Glutamatergic neuron (in vitro differentiated cells): ENCODE measurements around the gene BCAM. TPM values are rescaled to one million over a fixed set of nuclear protein-coding genes. Genes with fewer than 3 reads are reported as not detected.
"Not testable (repeated sequence)": the region's sequence is repeated elsewhere in the genome, so short reads cannot be mapped to it uniquely, and the experiment has no call there.

Experiments
- DNase-seq: peaks from one replicate; pipeline ENCODE4 v3.0.0; 2022
- H3K27ac Mint-ChIP-seq: one replicate; pipeline ENCODE4 v1.8.0; 2020; ENCODE audit warnings: mild to moderate bottlenecking, mixed read lengths, inconsistent platforms; ENCODE audit not compliant: unreplicated experiment
- H3K27me3 Mint-ChIP-seq: one replicate; pipeline ENCODE4 v1.8.0; 2020; ENCODE audit warnings: mild to moderate bottlenecking, moderate library complexity, mixed read lengths, inconsistent platforms; ENCODE audit not compliant: unreplicated experiment
- H3K36me3 Mint-ChIP-seq: one replicate; pipeline ENCODE4 v1.8.0; 2020; ENCODE audit warnings: mild to moderate bottlenecking, mixed read lengths, inconsistent platforms; ENCODE audit not compliant: unreplicated experiment
- H3K4me1 Mint-ChIP-seq: one replicate; pipeline ENCODE4 v1.8.0; 2020; ENCODE audit warnings: mild to moderate bottlenecking, low read depth, mixed read lengths, inconsistent platforms; ENCODE audit not compliant: unreplicated experiment
- H3K4me3 Mint-ChIP-seq: one replicate; pipeline ENCODE4 v1.8.0; 2020; ENCODE audit warnings: mild to moderate bottlenecking, mixed read lengths, inconsistent platforms; ENCODE audit not compliant: unreplicated experiment
- H3K9me3 Mint-ChIP-seq: one replicate; pipeline ENCODE4 v1.8.0; 2020; ENCODE audit warnings: mild to moderate bottlenecking, moderate library complexity, mixed read lengths, inconsistent platforms; ENCODE audit not compliant: unreplicated experiment
- CTCF ChIP-seq: fragments of 200-600 bp; sonication (generic); IDR thresholded peaks from one replicate; pipeline ENCODE4 v1.5.0; 2021; ENCODE audit not compliant: partially characterized antibody, unreplicated experiment
- total RNA-seq: library from RNA; stranded (reverse); fragmentation: NEBNext Ultra II Directional; extraction: Animal tissue kit (Norgen Biotek cat#: 25700); gene quantifications from one replicate; pipeline ENCODE4 v1.2.1, GENCODE V29; 2021; ENCODE audit not compliant: unreplicated experiment

BCAM gene
- total RNA-seq, 1 donor from 2014 or later = 47.1 TPM

DNA sequence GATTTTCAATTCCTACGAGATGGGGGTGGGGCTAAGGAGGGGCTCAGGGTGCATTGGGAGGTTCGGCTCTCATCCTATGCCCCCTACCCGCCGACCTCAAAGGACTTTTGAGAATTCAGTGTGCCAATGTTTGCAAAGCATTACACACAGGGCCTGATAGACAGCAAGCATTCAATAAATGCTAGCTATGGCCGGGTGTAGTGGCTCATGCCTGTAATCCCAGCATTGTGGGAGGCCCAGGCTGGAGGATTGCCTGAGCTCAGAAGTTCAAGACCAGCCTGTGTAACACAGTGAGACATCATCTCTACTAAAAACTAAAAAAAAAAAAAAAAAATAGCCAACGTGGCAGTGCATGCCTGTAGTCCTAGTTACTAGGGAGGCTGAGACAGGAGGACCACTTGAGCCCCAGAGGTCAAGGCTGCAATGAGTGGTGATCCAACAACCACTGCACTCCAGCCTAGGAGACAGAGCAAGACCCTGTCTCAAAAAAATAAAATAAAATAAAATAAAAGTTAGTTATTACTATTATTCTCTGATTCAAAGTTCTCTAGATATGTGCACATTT, 33.1 kb upstream of the BCAM start:
- H3K9me3 Mint-ChIP-seq = no peaks in the 10 kb centered on the region
- H3K4me3 Mint-ChIP-seq = no peak overlapping the region
- no peak for TF ChIP-seq CTCF
- no peak for DNase-seq
- H3K27ac Mint-ChIP-seq = no peak overlapping the region
- no peaks in the 10 kb centered on the region for H3K4me1 Mint-ChIP-seq
- H3K27me3 Mint-ChIP-seq = peaks cover 3% of the 10 kb centered on the region
- H3K36me3 Mint-ChIP-seq = no peaks in the 10 kb centered on the region

GRCh38 chr19:44776402-44777096, 32.4 kb upstream of the BCAM start:
- Mint-ChIP-seq H3K27me3 (peaks cover 3% of the 10 kb centered on the region), H3K9me3 (no peaks in the 10 kb centered on the region), H3K4me1 (no peaks in the 10 kb centered on the region), H3K36me3 (no peaks in the 10 kb centered on the region), H3K27ac (no peak overlapping the region), H3K4me3 (no peak overlapping the region)
- no peak for DNase-seq
- no peak for TF ChIP-seq CTCF

- TF ChIP-seq CTCF = no peak
- H3K36me3 Mint-ChIP-seq = no peaks in the 10 kb centered on the region
- no peak within 1 kb of the TSS for H3K27ac Mint-ChIP-seq
- peaks cover 1% of the 10 kb centered on the region for H3K9me3 Mint-ChIP-seq
- DNase-seq = no peak
- no peak within 1 kb of the TSS for H3K4me3 Mint-ChIP-seq
- no peaks in the 10 kb centered on the region for H3K4me1 Mint-ChIP-seq
- peaks cover 6% of the 10 kb centered on the region for H3K27me3 Mint-ChIP-seq
Observed at GRCh38 chr19:44777715-44778347, 31.1 kb upstream of the BCAM start, which contains the start of gene CBLC. TSS of gene CBLC (plus strand) at chr19:44777890. CDS start at chr19:44777932, 42 bp downstream.

GRCh38 chr19:44779150-44779549, 29.8 kb upstream of the BCAM start:
- Mint-ChIP-seq H3K9me3 (peaks cover 1% of the 10 kb centered on the region), H3K27ac (no peak overlapping the region), H3K4me1 (peaks cover under 1% of the 10 kb centered on the region), H3K27me3 (peaks cover 3% of the 10 kb centered on the region), H3K36me3 (no peaks in the 10 kb centered on the region), H3K4me3 (no peak overlapping the region)
- DNase-seq = no peak
- no peak for TF ChIP-seq CTCF

- DNase-seq, H3K27me3 Mint-ChIP-seq, H3K36me3 Mint-ChIP-seq, H3K27ac Mint-ChIP-seq, H3K4me1 Mint-ChIP-seq, H3K9me3 Mint-ChIP-seq, H3K4me3 Mint-ChIP-seq: not testable (repeated sequence)
Observed at GRCh38 chr19:44781694-44782093, 27.2 kb upstream of the BCAM start.
